Measurements from ENCODE around the gene ACTL7B.

Gene ACTL7B

DNA sequence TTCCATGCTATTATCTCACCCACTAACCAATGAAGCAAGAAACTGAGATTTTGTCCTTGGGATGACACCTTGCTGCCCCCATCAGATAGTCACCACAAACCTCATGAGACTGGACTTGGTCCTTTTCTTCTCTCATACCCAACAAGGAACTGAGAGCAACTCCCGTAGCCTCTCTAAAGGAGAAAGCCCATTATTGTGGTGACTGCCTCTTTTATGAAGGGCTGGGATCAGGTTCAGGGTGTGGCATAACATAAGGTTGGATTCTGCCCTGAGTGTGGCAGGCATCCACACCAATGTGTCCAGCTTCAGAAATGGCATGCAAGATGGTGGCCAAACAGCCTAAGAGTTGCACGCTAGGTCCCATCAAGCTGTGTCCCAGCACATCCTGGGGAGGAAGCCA is 5.0 kb upstream of the ACTL7B start:
- Histone ChIP-seq H3K4me3 (ENCODE audit: low read depth in 1 of 2, low read length in 1 of 2) (no peak overlapping the region), H3K27ac (no peak overlapping the region), H3K4me1 (ENCODE audit: control insufficient read depth in 1 of 2, insufficient read depth in 1 of 2, low read depth in 1 of 2, low read length in 1 of 2) (no peaks in the 10 kb centered on the region), H3K9me3 (no peaks in the 10 kb centered on the region), H3K36me3 (no peaks in the 10 kb centered on the region), H3K27me3 (no peaks in the 10 kb centered on the region)
- TF ChIP-seq, protein P1, sequence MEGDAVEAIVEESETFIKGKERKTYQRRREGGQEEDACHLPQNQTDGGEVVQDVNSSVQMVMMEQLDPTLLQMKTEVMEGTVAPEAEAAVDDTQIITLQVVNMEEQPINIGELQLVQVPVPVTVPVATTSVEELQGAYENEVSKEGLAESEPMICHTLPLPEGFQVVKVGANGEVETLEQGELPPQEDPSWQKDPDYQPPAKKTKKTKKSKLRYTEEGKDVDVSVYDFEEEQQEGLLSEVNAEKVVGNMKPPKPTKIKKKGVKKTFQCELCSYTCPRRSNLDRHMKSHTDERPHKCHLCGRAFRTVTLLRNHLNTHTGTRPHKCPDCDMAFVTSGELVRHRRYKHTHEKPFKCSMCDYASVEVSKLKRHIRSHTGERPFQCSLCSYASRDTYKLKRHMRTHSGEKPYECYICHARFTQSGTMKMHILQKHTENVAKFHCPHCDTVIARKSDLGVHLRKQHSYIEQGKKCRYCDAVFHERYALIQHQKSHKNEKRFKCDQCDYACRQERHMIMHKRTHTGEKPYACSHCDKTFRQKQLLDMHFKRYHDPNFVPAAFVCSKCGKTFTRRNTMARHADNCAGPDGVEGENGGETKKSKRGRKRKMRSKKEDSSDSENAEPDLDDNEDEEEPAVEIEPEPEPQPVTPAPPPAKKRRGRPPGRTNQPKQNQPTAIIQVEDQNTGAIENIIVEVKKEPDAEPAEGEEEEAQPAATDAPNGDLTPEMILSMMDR (IDR thresholded peaks at IDR 0.05), result no peak

DNA sequence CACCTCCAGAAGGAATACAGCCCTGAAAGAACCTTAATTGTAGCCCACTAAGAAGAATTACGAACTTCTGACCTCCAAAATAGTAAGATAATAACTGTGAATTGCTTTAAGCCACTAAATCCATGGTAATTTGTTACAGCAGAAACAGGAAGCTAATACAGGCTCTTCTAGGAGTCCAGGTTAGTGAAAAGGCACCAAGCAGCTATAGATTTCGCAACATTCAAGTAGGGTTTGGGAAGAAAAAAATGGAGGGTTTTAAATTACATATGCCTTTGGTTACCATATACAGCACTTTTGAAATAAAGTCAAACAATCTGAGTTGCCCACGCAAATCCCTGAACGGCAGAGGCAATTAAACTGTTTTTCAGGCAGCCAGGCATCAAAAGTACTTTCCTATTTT is 4.6 kb upstream of the ACTL7B start:
- Histone ChIP-seq H3K9me3 (no peaks in the 10 kb centered on the region), H3K36me3 (no peaks in the 10 kb centered on the region), H3K4me1 (ENCODE audit: control insufficient read depth in 1 of 2, insufficient read depth in 1 of 2, low read depth in 1 of 2, low read length in 1 of 2) (no peaks in the 10 kb centered on the region), H3K4me3 (ENCODE audit: low read depth in 1 of 2, low read length in 1 of 2) (no peak overlapping the region), H3K27ac (no peak overlapping the region), H3K27me3 (no peaks in the 10 kb centered on the region)
- TF ChIP-seq, protein P1 (IDR thresholded peaks at IDR 0.05), result no peak

DNA sequence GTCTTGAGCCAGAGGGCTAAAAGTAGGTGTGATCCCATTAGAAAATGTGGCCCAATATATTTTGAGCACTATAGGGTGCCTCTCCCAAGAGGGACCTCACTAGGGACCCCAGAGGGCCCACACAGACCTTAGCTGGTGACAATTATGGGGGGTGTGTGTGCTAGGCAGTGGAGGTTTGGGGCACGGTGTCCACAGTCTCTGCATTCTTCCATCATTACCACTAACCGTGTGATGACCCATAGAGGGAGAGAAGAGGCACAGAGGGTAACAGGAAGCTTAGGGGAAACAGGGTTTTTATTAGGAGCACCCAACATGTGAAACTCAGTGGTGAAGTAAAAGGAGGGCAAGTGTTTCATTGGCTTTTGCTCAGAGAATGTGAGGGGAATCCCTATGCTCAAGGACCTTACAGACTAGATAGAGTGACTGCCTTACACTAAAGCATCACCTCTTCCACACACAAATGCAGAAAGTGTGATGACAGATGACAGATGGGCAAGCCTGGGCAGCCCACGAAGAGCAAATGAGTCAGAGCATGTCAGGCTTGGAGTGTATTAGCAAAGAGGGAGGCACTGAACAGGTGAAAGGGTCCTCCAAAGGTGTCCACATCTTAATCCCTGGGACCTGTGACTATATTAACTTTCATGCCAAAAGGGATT is 3.8 kb upstream of the ACTL7B start:
- H3K27me3 ChIP-seq, result no peaks in the 10 kb centered on the region
- no peak overlapping the region for H3K27ac ChIP-seq
- TF ChIP-seq, protein P1 (IDR thresholded peaks at IDR 0.05), result no peak
- H3K4me3 ChIP-seq (ENCODE audit: low read depth in 1 of 2, low read length in 1 of 2), result no peak overlapping the region
- no peaks in the 10 kb centered on the region for H3K9me3 ChIP-seq
- no peaks in the 10 kb centered on the region for H3K4me1 ChIP-seq (ENCODE audit: control insufficient read depth in 1 of 2, insufficient read depth in 1 of 2, low read depth in 1 of 2, low read length in 1 of 2)
- no peaks in the 10 kb centered on the region for H3K36me3 ChIP-seq

DNA sequence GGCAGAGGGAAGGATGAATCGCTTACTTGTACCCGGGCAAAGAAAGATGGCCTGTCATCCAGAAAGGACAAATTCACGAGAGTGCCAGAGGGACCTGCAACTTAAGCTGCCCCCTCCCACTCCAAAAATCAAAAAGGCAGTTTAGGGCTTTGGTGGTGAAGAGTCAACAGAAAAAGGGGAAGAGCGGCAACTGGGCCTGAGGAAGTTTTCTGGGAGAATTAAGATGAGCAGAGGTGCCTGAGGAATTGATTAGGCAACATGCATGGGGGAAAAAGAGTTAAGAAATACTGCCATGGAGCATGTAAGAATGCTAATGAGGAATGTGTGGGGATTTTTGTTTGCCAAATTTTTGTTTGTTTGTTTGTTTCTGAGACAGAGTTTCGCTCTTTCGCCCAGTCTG is 1.8 kb upstream of the ACTL7B start:
- TF ChIP-seq, protein P1 (IDR thresholded peaks at IDR 0.05), result no peak
- Histone ChIP-seq H3K27me3 (no peaks in the 10 kb centered on the region), H3K9me3 (no peaks in the 10 kb centered on the region), H3K27ac (no peak overlapping the region), H3K36me3 (no peaks in the 10 kb centered on the region), H3K4me3 (ENCODE audit: low read depth in 1 of 2, low read length in 1 of 2) (no peak overlapping the region), H3K4me1 (ENCODE audit: control insufficient read depth in 1 of 2, insufficient read depth in 1 of 2, low read depth in 1 of 2, low read length in 1 of 2) (no peaks in the 10 kb centered on the region)

DNA sequence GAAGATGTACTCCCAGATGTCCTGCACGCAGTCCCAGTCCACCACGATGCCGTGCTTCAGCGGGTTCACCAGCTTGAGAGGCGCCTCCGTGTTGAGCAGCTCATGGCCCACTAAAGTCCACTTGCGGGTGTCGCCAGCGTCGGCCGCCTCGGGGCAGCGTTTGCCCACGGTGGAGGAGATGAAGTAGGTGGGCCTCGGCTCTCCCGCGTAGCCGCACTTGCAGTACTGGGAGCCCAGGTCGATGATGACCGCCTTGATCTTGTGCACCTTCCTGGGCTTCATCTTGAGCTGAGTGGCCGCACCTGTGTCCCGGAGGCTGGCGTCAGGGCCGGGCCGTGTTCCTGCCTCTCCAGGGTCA is 278 bp downstream of the ACTL7B start:
- no peak overlapping the region for H3K27ac ChIP-seq
- H3K4me1 ChIP-seq (ENCODE audit: control insufficient read depth in 1 of 2, insufficient read depth in 1 of 2, low read depth in 1 of 2, low read length in 1 of 2), result no peaks in the 10 kb centered on the region
- H3K36me3 ChIP-seq, result no peaks in the 10 kb centered on the region
- no peaks in the 10 kb centered on the region for H3K9me3 ChIP-seq
- H3K27me3 ChIP-seq, result no peaks in the 10 kb centered on the region
- TF ChIP-seq, protein P1 (IDR thresholded peaks at IDR 0.05), result no peak
- H3K4me3 ChIP-seq (ENCODE audit: low read depth in 1 of 2, low read length in 1 of 2), result no peak overlapping the region
